ENCODE results near the gene SNX21.
"Not testable (repeated sequence)": the region's sequence is repeated elsewhere in the genome, so short reads cannot be mapped to it uniquely, and the experiment has no call there.

Gene SNX21

GRCh38 chr20:45833030-45833882 is at the start of gene SNX21:
Gene SNX21 (plus strand): TSS chr20:45833799. CDS start chr20:45833920, 121 bp downstream.
- DNase-seq, result peak; percentile 73

GRCh38 chr20:45788351-45788750 is 45.2 kb upstream of the SNX21 start:
- no peak for DNase-seq

DNA sequence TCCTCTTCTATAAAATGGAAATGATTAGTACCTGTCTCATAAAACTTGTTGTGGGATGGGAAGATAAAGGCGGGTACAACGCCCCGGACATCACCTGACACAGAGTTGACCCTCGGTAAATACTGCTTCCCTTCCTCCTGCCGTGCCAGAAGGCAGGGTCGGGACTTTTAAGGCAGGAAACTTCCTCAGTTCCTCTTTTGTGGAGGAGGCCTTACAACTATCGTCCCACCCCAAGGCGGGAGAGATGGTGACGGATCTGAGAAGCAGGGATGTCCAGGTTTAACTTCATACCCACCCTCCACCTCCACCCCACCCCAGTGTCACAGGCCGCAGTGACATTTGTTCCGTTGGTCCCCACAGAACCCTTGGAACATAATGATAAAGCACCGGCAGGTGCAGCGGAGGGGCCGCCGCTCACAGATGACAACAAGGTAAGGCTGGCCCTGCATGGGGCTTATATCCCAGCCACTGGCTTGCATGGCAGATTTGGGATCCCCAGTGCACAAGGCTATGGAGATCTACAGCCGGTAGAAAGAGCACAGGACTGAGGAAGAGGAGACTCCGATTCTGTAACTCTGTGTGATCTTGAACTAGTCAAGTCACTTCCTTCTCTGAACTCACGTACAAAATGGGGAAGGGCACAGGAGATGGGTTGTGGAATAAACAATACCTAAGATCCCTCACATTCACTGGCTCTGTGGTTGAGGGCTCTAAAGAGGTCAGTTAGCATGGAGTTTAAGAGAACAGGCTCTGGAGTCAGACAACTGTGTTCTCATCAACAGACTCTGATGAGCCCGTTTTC is 41.1 kb upstream of the SNX21 start:
- DNase-seq, result no peak

DNA sequence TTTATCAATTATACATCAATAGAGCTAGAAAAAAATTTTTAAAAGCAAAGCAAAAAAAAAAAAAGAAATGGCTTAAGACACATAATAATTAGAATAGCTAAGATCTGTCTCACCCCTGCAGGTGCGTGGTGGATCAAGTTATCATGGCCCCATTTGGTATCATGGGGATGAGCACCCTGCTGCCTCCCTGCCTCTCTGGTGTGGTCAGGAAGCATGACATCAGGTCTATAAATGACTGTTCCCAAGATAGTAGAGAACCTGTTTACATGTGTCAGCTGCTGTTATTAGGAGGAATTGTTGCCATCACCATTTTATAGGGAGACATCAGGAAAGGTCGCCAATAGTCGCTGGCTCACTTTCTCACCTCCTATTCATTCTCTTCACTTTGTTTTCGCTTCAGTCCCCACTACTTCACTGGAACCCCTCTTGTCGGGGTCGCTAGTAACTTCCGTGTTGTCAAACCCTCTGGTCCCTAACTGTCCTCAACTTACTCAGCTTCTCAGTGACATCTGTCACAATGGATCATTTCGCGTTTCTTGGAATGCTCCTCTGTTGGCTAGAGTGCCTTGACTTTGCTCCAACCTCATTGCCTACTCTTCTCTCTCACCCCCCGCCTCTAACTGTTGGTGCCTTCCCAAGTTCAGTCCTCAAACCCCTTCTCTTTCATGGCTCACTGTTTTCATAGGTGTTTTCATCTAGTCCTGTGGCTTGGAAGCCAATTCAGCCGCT is 37.1 kb upstream of the SNX21 start:
- DNase-seq, result no peak

DNA sequence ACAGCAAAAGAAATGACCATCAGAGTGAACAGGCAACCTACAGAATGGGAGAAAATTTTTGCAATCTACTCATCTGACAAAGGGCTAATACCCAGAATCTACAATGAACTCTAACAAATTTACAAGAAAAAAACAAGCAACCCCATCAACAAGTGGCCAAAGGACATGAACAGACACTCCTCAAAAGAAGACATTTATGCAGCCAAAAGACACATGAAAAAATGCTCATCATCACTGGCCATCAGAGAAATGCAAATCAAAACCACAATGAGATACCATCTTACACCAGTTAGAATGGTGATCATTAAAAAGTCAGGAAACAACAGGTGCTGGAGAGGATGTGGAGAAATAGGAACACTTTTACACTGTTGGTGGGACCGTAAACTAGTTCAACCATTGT is 36.1 kb upstream of the SNX21 start:
- DNase-seq, result not testable (repeated sequence)

GRCh38 chr20:45797955-45798354 is 35.6 kb upstream of the SNX21 start:
- not testable (repeated sequence) for DNase-seq

DNA sequence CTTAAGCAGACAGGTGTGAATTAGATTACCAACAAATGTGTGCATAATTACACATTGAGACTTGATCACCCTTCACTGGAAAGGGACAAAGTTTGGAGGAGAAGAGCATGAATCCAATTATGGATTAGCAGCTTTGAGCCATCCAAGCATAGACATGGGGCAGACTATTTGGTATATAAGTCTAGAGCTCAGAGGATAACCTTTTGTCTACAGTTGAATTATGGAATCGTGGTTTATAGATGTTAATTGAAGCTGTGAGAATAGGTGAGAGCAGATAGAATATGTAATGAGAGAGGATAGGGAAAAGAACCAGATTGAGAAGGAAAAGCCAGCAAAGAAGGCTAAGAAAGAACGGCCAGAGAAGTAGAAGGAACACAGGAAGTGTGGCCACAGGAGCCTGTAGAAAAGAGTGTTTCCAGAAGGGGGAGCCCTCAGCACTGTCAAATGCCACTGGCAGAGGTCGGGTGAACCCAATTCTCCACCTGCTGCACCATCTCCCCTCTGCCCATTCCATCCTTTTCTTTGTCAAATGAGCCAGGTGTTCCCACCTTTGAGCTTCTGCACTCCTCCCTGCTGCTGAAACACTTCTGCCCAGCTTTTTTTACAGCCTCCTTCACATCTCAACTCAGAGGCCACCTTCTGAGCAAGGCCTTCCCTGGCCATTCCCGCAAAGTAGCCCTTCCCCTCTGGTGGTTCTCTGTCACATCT is 34.5 kb upstream of the SNX21 start:
- peak; percentile 19 for DNase-seq

- DNase-seq, result no peak
Measured at GRCh38 chr20:45801851-45802250, 31.7 kb upstream of the SNX21 start.

DNA sequence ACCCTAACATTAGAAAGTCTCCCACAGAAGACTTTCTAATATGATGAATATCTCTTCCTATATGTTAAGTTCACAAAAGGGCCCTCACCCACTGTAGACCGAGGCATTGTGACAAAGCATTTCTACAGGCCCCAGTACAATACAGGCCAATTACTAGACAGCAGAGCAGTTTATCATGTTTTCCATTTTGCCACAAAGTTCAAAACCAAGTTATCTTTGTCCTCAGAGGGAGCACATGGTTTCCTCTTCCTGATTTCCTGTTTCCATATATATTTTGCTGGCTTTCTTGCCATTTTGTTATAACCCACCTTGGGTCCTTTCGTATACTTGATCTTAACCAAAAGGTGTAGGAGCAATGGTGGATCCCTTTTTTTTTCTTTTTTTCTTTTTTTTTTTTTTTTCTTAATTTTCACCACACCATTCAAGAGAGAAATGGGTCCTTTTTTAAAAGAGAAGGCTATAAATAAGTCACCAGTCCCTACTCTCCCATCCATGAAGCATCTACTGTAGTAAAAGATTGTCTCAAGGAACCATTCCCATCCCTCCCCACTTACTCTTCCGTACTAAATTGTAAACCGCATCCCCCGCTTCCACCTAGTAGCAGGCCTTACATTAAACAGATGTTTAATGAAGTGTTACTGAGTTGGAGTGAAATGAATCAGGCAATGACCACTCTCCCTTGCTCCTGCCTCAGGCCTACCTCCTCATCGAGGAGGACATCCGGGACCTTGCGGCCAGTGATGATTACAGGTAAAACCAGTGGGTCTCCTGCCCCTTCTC is 23.2 kb upstream of the SNX21 start:
- DNase-seq, result no peak

GRCh38 chr20:45812157-45813005 is 21.2 kb upstream of the SNX21 start, which contains the start of gene UBE2C:
Gene UBE2C (plus strand): TSS chr20:45812644. CDS start chr20:45812696, 52 bp downstream.
- peak; percentile 99 for DNase-seq

DNA sequence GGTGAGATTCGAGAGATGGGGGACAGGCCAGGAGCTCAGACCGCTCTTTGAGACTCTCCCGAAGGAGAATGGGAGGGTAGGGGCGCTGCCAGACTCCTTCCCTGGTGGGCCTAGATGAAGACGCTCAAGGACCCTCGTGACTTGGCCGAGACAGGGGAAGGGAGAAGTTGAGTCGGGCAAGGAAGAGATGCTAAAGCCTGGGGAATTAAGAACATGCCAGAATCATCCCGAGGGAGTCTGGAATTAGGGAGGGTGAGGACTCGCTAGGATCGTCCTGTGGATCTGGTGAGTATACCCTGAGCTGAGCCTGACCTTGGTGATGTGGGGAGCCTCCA is 20.6 kb upstream of the SNX21 start:
- no peak for DNase-seq

DNA sequence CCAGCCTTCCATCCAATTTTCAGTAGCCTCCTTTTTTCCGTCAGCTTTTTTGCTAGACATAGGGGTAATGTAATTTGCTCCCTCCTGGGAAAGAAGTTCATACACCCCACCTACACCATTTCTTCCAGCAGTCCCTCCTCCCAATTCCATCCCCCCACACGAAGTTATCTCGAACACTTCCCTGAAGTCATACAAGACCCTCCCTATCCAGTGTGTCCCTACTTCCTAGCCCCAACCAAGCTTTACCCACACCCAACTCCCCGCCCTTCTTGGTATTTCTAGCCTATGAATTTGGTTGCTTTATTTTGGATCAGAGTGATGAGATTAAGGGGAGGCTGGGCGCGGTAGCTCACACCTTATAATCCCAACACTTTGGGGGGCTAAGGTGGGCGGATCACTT is 20.1 kb upstream of the SNX21 start:
- no peak for DNase-seq

DNA sequence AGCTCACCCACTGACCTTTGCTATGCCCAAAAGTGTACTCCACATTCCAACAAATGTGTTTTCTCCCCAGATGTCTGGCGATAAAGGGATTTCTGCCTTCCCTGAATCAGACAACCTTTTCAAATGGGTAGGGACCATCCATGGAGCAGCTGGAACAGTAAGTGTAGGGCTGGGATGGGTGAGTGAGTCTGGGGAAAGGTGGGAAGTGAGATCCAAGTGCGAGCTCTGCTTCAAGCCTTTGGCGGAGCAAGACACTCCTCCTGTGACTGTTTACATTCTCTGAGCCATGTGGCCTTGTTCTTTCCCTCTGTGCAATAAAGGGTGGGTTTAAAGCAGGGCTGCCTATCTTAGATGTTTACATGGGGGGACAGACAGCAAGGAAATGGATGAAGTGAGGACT is 19.3 kb upstream of the SNX21 start:
- DNase-seq, result no peak

- no peak for DNase-seq
Measured at GRCh38 chr20:45816951-45817350, 16.6 kb upstream of the SNX21 start.

GRCh38 chr20:45817376-45818194 is 16.0 kb upstream of the SNX21 start:
- DNase-seq, result no peak

DNA sequence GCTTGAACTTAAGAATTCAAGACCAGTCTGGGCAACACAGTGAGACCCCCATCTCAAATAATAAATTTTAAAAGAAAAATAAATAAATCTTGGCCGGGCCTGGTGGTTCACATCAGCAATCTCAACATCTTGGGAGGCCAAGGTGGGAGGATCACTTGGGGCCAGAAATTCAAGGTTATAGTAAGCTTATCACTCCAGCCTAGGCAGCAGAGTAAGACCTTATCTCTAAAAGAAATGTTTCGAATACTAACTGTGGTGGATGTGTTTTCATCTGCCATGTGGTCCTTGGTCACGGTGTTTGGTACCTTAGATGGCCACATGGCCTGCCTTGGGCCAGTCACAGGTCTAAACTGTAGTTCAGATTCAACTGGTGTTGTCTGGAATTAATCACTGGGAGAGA is 15.4 kb upstream of the SNX21 start:
- no peak for DNase-seq

DNA sequence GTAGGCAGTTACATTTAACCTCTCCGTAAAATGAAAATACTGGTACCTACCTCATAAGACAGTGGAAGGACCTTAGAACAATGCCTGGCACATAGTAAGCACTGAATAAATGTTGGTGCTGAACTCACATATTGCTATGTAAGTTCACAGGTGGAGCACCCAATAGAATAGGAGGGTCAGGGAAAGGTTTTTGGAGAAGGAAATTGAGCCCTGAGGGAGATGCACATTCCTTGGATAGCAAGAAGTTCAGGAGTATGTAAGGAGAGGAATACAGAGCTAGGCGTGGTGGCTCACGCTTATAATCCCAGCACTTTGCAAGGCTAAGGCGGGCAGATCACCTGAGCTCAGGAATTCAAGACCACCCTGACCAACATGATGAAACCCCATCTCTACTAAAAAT is 14.1 kb upstream of the SNX21 start:
- no peak for DNase-seq

GRCh38 chr20:45821947-45822346 is 11.7 kb upstream of the SNX21 start:
- no peak for DNase-seq

DNA sequence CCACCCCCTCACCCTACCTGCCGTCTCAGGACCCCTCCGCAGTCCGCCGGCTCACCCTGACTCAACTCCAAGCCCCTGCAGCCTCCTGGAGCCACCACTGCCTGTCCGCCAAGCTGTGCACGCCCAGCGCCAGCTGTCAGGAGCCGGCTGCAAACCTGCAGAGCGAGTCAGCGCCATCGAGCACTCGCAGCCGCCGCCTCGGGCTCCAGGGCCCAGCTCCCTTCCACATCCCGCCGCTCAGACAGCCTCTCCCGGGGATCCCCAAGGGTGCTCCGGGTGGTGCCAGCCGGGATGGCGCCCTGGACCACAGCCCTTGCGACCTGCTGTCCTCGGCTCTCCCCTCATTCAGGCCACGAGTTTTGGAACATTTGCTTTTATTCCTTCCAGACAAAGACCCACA is 10.7 kb upstream of the SNX21 start:
- DNase-seq, result no peak
